ENCODE measurements around the gene CLTRN.

- TF ChIP-seq CTCF (conservative IDR thresholded peaks at IDR 0.05) (no peak), ZFX (IDR thresholded peaks at IDR 0.05) (no peak)
These were observed 38.1 kb upstream of the CLTRN start for GRCh38 chrX:15702488-15703371.

Measured in C4-2B (cell line).